GM10266 (cell line): Measurements from ENCODE around the gene KLHL6.
"Not testable (repeated sequence)": the region's sequence is repeated elsewhere in the genome, so short reads cannot be mapped to it uniquely, and the experiment has no call there.

Source experiments
- DNase-seq: peaks from one replicate; pipeline ENCODE4 v3.0.0; 2012; ENCODE audit errors: extremely low spot score
- TF ChIP-seq, protein P1 (sequence below): IDR thresholded peaks from 2 replicates; pipeline ENCODE4 v1.5.1; 2012; ENCODE audit warnings: mild to moderate bottlenecking, low read depth; ENCODE audit not compliant: control insufficient read depth, insufficient read depth; ENCODE audit errors: missing control alignments

The KLHL6 gene

GRCh38 chr3:183443395-183444385 is 111.8 kb downstream of the KLHL6 start:
- DNase-seq = no peak
- TF ChIP-seq, protein P1, sequence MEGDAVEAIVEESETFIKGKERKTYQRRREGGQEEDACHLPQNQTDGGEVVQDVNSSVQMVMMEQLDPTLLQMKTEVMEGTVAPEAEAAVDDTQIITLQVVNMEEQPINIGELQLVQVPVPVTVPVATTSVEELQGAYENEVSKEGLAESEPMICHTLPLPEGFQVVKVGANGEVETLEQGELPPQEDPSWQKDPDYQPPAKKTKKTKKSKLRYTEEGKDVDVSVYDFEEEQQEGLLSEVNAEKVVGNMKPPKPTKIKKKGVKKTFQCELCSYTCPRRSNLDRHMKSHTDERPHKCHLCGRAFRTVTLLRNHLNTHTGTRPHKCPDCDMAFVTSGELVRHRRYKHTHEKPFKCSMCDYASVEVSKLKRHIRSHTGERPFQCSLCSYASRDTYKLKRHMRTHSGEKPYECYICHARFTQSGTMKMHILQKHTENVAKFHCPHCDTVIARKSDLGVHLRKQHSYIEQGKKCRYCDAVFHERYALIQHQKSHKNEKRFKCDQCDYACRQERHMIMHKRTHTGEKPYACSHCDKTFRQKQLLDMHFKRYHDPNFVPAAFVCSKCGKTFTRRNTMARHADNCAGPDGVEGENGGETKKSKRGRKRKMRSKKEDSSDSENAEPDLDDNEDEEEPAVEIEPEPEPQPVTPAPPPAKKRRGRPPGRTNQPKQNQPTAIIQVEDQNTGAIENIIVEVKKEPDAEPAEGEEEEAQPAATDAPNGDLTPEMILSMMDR = no peak

- TF ChIP-seq, protein P1 = no peak
- DNase-seq = no peak
These were observed 112.5 kb downstream of the KLHL6 start for GRCh38 chr3:183442994-183443393.

DNA sequence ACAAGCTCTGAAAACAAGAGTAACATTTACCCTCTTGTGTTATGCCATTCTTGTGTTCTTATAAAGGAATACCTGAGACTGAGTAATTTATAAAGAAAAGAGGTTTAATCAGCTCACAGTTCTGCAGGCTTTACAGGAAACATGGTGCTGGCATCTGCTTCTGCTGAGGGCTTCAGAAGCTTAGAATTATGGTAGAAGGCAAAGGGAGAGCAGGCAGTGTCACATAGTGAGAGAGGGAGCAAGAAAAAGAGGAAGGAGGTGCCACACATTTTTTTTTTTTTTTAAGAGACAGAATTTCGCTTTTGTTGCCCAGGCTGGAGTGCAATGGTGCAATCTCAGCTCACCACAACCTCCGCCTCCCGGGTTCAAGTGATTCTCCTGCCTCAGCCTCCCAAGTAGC is 115.0 kb downstream of the KLHL6 start:
- DNase-seq = not testable (repeated sequence)

- no peak for DNase-seq
- TF ChIP-seq, protein P1 = no peak
These were observed 116.0 kb downstream of the KLHL6 start for GRCh38 chr3:183439515-183439914.

DNA sequence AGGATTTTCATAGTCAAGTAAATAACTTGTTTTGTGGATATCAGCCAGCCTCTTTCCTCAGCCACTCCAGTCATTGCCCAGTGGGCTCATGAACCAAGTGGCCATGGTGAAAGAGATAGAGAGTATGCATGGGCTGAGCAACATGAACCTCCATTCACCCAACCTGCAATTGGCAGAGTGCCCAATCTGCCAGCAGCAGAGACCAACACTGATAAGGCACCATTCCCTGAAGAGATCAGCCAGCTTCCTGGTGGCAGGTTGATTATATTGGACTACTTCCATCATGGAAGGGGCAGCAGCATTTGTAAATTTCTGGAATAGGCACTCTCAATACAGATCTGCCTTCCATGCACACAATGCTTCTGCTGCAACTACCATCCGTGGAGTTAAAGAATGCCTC is 116.8 kb downstream of the KLHL6 start:
- DNase-seq = no peak
- TF ChIP-seq, protein P1 = no peak

DNA sequence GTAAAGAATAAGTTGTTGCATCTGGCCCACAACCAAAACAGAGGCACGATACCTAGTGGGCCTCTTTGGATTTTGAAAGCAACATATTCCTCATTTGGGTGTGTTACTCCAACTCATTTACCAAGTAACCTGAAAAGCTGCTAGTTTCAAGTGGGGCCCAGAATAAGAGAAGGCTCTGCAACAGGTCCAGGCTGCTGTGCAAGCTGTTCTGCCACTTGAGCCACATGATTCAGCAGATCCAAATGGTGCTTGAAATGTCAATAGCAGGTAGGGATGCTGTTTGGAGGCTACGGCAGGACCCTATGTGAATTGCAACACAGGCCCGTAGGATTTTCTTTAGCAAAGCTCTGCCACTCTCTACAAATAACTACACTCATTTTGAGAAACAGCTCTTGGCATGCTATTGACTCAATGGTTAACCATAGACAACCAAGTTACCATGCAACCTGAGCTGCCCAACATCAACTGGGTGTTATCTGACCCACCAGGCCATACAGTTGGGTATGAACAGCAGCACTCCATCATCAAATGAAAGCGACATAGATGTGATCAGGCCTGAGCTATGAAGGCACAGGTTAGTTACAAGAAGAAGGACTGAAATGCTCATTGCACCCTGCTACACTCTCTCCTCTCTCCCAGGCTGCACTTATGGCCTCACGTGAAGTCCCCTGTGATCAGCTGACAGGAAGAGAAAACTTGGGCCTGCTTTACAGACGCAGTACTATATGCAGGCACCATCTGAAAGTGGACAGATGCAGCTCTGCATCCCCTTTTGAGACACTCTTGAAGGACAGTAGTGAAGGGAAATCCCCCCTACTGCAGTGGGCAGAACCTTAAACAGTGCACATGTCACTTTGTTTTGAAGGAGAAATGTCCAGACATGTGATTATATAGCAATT is 117.6 kb downstream of the KLHL6 start:
- TF ChIP-seq, protein P1 = no peak
- no peak for DNase-seq
